GM13976 (cell line): ENCODE measurements around the gene BDP1.
"Not testable (repeated sequence)": the region's sequence is repeated elsewhere in the genome, so short reads cannot be mapped to it uniquely, and the experiment has no call there.

Experiments
- DNase-seq: peaks from one replicate; pipeline ENCODE4 v3.0.0; 2012; ENCODE audit warnings: low spot score
- CTCF ChIP-seq: IDR thresholded peaks from 2 replicates; pipeline ENCODE4 v1.5.1; 2012; ENCODE audit warnings: borderline replicate concordance, mild to moderate bottlenecking; ENCODE audit not compliant: insufficient read depth; ENCODE audit errors: extremely low read depth, missing control alignments, control extremely low read depth
- in situ Hi-C: fragments of 300-500 bp; cut with MboI; formaldehyde crosslinking; loops from one replicate; pipeline ENCODE4 v1.12.0; 2022; ENCODE audit warnings: low sequenced_read_pairs, mixed read lengths, inconsistent platforms; ENCODE audit not compliant: unreplicated experiment

BDP1 gene

GRCh38 chr5:71455427-71456361 is at the start of gene BDP1:
Gene BDP1 (plus strand): TSS chr5:71455651. CDS start chr5:71455878, 227 bp downstream.
- TF ChIP-seq CTCF, result peak; percentile 18
- peak; percentile 94 for DNase-seq
- in situ Hi-C loops, result no loop called here

GRCh38 chr5:71410088-71410487 is 45.4 kb upstream of the BDP1 start:
- in situ Hi-C loops, DNase-seq: not testable (repeated sequence)

- DNase-seq, in situ Hi-C loops: not testable (repeated sequence)
Measured at GRCh38 chr5:71415626-71416025, 39.8 kb upstream of the BDP1 start.

GRCh38 chr5:71418026-71418425 is 37.4 kb upstream of the BDP1 start:
- in situ Hi-C loops, DNase-seq: not testable (repeated sequence)

- DNase-seq, in situ Hi-C loops: not testable (repeated sequence)
Measured at GRCh38 chr5:71421278-71421677, 34.2 kb upstream of the BDP1 start.

GRCh38 chr5:71423896-71424295 is 31.6 kb upstream of the BDP1 start:
- DNase-seq, in situ Hi-C loops: not testable (repeated sequence)

GRCh38 chr5:71426686-71427474 is 28.6 kb upstream of the BDP1 start:
- DNase-seq, in situ Hi-C loops: not testable (repeated sequence)

- in situ Hi-C loops, result not testable (repeated sequence)
Measured at GRCh38 chr5:71432410-71432809, 23.0 kb upstream of the BDP1 start.

GRCh38 chr5:71434825-71435224 is 20.6 kb upstream of the BDP1 start:
- DNase-seq, in situ Hi-C loops: not testable (repeated sequence)

More at GRCh38 chr5:71432410-71432809, 23.0 kb upstream of the BDP1 start:
- not testable (repeated sequence) for DNase-seq

- DNase-seq, in situ Hi-C loops: not testable (repeated sequence)
Measured at GRCh38 chr5:71441564-71441963, 13.9 kb upstream of the BDP1 start.

- in situ Hi-C loops, result not testable (repeated sequence)
Measured at GRCh38 chr5:71443891-71444290, 11.6 kb upstream of the BDP1 start.

GRCh38 chr5:71445015-71445414 is 10.4 kb upstream of the BDP1 start:
- DNase-seq, in situ Hi-C loops: not testable (repeated sequence)

More at GRCh38 chr5:71443891-71444290, 11.6 kb upstream of the BDP1 start:
- not testable (repeated sequence) for DNase-seq

GRCh38 chr5:71445523-71446152 is 9.8 kb upstream of the BDP1 start:
- in situ Hi-C loops, DNase-seq: not testable (repeated sequence)

GRCh38 chr5:71446540-71447216 is 8.8 kb upstream of the BDP1 start:
- in situ Hi-C loops, DNase-seq: not testable (repeated sequence)
